A673 (cell line): ENCODE results near the gene ADARB2. TPM values are rescaled to one million over a fixed set of nuclear protein-coding genes. Genes with fewer than 3 reads are reported as not detected.

Experiments used
- BruUV-seq: library from RNA; stranded (reverse); fragments of 400-500 nt; replicated peaks from 2 replicates; lab custom pipeline; 2021; lab: Mats Ljungman, UMichigan
- CTCF ChIA-PET: fragments of 300-600 bp; sonication (Branson Sonifier 250); formaldehyde crosslinking; loops from one replicate; lab custom pipeline; 2022; ENCODE audit warnings: antibody characterized with exemption; lab: Charles Lee
- POLR2A ChIA-PET: fragments of 300-600 bp; sonication (Branson Sonifier 250); formaldehyde crosslinking; loops from one replicate; lab custom pipeline; 2022; ENCODE audit warnings: antibody characterized with exemption; ENCODE audit not compliant: low non-redundant PET; lab: Charles Lee
- DNase-seq: peaks from one replicate; pipeline ENCODE4 v3.0.0-alpha.2; 2015; ENCODE audit warnings: low spot score
- H3K27ac ChIP-seq: fragments of 200-600 bp; sonication (generic); 2 replicates; pipeline ENCODE4 v1.5.1; 2016; ENCODE audit warnings: mixed run types, low read depth, mild to moderate bottlenecking, mixed read lengths, antibody characterized with exemption, low read length; ENCODE audit not compliant: poor library complexity, severe bottlenecking
- H3K27me3 ChIP-seq: fragments of 200-600 bp; sonication (generic); replicated peaks from 2 replicates; pipeline ENCODE4 v1.6.1; 2017; ENCODE audit warnings: mixed run types, low read depth, mild to moderate bottlenecking, mixed read lengths, antibody characterized with exemption, low read length; ENCODE audit not compliant: insufficient read depth, poor library complexity
- H3K36me3 ChIP-seq: fragments of 200-600 bp; sonication (generic); 2 replicates; pipeline ENCODE4 v1.6.1; 2016; ENCODE audit warnings: mixed run types, mild to moderate bottlenecking, mixed read lengths, antibody characterized with exemption, low read length; ENCODE audit not compliant: insufficient read depth, poor library complexity, severe bottlenecking
- H3K4me1 ChIP-seq: fragments of 200-600 bp; sonication (generic); 2 replicates; pipeline ENCODE4 v1.6.1; 2017; ENCODE audit warnings: mixed run types, mild to moderate bottlenecking, mixed read lengths, antibody characterized with exemption, low read length; ENCODE audit not compliant: insufficient read depth, poor library complexity, severe bottlenecking
- H3K4me3 ChIP-seq: fragments of 200-600 bp; sonication (generic); 2 replicates; pipeline ENCODE4 v1.5.1; 2016; ENCODE audit warnings: low read depth, mixed run types, mild to moderate bottlenecking, mixed read lengths, low read length; ENCODE audit not compliant: poor library complexity, severe bottlenecking
- H3K9me3 ChIP-seq: fragments of 200-600 bp; sonication (generic); 2 replicates; pipeline ENCODE4 v1.6.1; 2016; ENCODE audit warnings: mixed run types, low read depth, mild to moderate bottlenecking, mixed read lengths, antibody characterized with exemption, low read length; ENCODE audit not compliant: poor library complexity, severe bottlenecking
- EZH2 ChIP-seq: fragments of 200-600 bp; sonication (generic); IDR thresholded peaks from 2 replicates; pipeline ENCODE4 v1.6.1; 2017; ENCODE audit warnings: borderline replicate concordance, low read depth, mild to moderate bottlenecking, mixed read lengths, antibody characterized with exemption, low read length; ENCODE audit not compliant: poor library complexity, severe bottlenecking
- intact Hi-C: fragments of 100-400 bp; cut with micrococcal nuclease; formaldehyde crosslinking; loops from one replicate; pipeline ENCODE4 v1.10.0; 2022; ENCODE audit not compliant: unreplicated experiment
- total RNA-seq: library from RNA; stranded (reverse); gene quantifications from 2 replicates; pipeline ENCODE4 v1.2.3, GENCODE V29; 2021
- TF ChIP-seq, protein P1 (sequence below): fragments of 300-800, 200-600 bp; sonication (generic); conservative IDR thresholded peaks from 2 replicates; pipeline ENCODE4 v1.5.1; 2017; ENCODE audit warnings: low read depth, mild to moderate bottlenecking, antibody characterized with exemption, low read length, moderate library complexity, mixed read lengths

The ADARB2 gene
- total RNA-seq, 1 experiment from 2014 or later: not detected

DNA sequence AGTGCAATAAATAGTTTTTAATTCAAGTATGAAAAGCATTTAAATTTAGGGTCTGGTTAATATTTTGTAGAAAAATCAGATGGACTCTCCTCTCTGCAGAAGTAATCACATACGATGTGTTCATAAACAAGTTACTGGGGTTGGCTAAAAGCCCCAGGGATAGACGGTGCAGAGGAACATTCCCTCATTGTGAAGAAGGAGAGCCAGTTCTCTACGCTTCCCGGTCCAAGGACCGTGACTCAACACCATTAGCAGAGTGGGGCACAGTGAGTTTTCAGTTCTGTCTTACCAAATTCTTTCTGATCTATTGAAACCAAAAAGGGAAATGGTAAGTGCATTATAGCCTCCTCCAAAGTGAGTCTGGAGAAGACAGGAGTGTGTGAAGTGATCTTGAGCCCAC, 353.3 kb downstream of the ADARB2 start:
- ChIA-PET POLR2A (no interaction called here), CTCF (no interaction called here)
- DNase-seq: no peak
- BruUV-seq: no TSS peak
- Histone ChIP-seq H3K4me1 (no peaks in the 10 kb centered on the region), H3K27ac (no peak overlapping the region), H3K27me3 (peaks cover 100% of the 10 kb centered on the region), H3K36me3 (no peaks in the 10 kb centered on the region), H3K4me3 (no peak overlapping the region), H3K9me3 (no peaks in the 10 kb centered on the region)
- TF ChIP-seq, protein P1, sequence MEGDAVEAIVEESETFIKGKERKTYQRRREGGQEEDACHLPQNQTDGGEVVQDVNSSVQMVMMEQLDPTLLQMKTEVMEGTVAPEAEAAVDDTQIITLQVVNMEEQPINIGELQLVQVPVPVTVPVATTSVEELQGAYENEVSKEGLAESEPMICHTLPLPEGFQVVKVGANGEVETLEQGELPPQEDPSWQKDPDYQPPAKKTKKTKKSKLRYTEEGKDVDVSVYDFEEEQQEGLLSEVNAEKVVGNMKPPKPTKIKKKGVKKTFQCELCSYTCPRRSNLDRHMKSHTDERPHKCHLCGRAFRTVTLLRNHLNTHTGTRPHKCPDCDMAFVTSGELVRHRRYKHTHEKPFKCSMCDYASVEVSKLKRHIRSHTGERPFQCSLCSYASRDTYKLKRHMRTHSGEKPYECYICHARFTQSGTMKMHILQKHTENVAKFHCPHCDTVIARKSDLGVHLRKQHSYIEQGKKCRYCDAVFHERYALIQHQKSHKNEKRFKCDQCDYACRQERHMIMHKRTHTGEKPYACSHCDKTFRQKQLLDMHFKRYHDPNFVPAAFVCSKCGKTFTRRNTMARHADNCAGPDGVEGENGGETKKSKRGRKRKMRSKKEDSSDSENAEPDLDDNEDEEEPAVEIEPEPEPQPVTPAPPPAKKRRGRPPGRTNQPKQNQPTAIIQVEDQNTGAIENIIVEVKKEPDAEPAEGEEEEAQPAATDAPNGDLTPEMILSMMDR: no peak
- no peak for TF ChIP-seq EZH2
- intact Hi-C loops: no loop called here

DNA sequence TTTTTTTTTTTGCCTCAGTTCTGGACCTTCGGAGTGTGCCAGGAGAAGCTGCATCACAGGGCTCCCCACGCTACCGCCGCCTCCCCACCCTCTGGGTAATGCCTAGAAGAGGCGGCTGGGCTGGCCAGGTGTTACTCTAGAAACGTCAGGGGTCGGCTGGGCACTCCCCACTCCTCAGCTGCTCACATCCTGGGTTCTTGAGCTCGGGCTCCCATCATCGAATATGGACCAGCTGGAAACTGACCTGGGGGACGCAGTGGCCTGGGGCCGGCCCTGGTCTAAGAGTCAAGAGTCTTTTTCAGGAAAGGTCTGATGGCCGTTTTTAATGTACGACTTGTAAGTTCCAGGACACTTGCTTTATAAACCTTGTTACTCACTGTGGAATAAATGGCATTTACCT, 354.6 kb downstream of the ADARB2 start:
- no TSS peak for BruUV-seq
- Histone ChIP-seq H3K27ac (no peak overlapping the region), H3K27me3 (peaks cover 100% of the 10 kb centered on the region), H3K36me3 (no peaks in the 10 kb centered on the region), H3K4me1 (no peaks in the 10 kb centered on the region), H3K9me3 (no peaks in the 10 kb centered on the region), H3K4me3 (no peak overlapping the region)
- POLR2A ChIA-PET: no interaction called here
- TF ChIP-seq, protein P1: no peak
- no peak for TF ChIP-seq EZH2
- intact Hi-C loops: no loop called here
- CTCF ChIA-PET: no interaction called here
- no peak for DNase-seq

DNA sequence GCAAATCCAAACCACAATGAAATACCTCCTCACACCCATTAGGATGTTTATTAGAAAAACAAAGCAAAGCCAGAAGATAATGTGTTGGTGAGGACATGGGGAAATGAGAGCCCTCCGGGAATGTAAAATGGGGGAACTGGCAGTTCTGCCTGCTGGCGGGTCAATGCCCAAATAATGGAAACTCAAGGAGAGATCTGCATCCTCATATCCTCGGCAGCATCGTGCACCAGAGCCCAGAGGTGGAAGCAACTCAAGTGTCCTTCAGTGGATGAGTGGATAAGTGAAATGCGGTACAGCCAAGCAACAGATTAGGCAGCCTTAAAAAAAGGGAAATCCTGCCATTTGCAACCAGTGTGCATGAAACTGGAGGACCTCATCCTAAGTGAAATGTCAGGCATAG, 356.0 kb downstream of the ADARB2 start:
- intact Hi-C loops: no loop called here

More for the DNA sequence above, 356.0 kb downstream of the ADARB2 start:
- no TSS peak for BruUV-seq
- Histone ChIP-seq H3K4me1 (no peaks in the 10 kb centered on the region), H3K4me3 (no peak overlapping the region), H3K9me3 (no peaks in the 10 kb centered on the region), H3K27me3 (peaks cover 92% of the 10 kb centered on the region), H3K36me3 (no peaks in the 10 kb centered on the region), H3K27ac (no peak overlapping the region)
- no peak for DNase-seq
- ChIA-PET POLR2A (no interaction called here), CTCF (no interaction called here)
- TF ChIP-seq, protein P1: no peak
- no peak for TF ChIP-seq EZH2
